PC-3 (cell line): ENCODE data around the gene TMEM42.

ENCODE experiments used
- CTCF ChIP-seq: fragments of 300-600 bp; sonication (generic); conservative IDR thresholded peaks from 2 replicates; pipeline ENCODE4 v1.5.1; 2017; ENCODE audit warnings: antibody characterized with exemption, low read depth, mild to moderate bottlenecking, low read length
- EZH2 ChIP-seq: fragments of 300-600 bp; sonication (generic); IDR thresholded peaks from one replicate; pipeline ENCODE4 v1.6.1; 2017; ENCODE audit warnings: antibody characterized with exemption, mild to moderate bottlenecking, low read length; ENCODE audit not compliant: unreplicated experiment

DNA sequence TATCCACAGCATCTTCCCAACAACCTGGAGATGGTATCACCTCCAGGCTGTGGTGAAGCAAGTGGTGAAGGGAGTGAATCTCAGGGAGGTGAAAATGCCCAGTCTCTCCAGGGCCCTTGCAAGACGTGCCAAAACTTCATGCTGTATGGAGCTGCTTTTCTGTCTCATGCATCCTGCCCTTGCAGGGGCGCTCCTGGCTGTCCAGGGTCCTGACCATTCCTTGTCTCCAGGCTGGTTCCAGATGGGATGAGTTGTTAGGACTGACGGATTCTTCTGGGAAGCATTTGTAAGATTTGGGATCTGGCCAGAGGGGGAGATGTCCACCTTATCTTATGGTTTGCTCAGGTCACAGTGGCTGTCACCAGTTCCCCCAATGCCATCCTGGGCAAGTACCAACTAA lies 28.5 kb downstream of the TMEM42 start:
- TF ChIP-seq CTCF (no peak), EZH2 (no peak)
